Transverse colon (tissue), 4 donors: Measurements from ENCODE around the gene ASB10.

Experiments used
- CTCF ChIP-seq, 5 experiments: fragments of 200-600 bp in 3 of 5; fragments of 450-650 bp in 2 of 5; sonication (generic) in 3 of 5; IDR thresholded peaks; 1 replicate in 2 of 5; 2 replicates in 3 of 5; pipeline ENCODE4 v1.5.1; 2016 to 2017; ENCODE audit warnings: antibody characterized with exemption in 5 of 5, inconsistent platforms in 3 of 5, mild to moderate bottlenecking in 2 of 5, moderate library complexity in 1 of 5
- EP300 ChIP-seq: sonication (generic); formaldehyde crosslinking; IDR thresholded peaks from one replicate; pipeline ENCODE4 v1.6.1; 2017; ENCODE audit warnings: antibody characterized with exemption, low read depth
- POLR2A ChIP-seq: fragments of 450-650 bp; IDR thresholded peaks from one replicate; pipeline ENCODE4 v1.6.1; 2016; ENCODE audit warnings: antibody characterized with exemption, mild to moderate bottlenecking, moderate library complexity
- POLR2AphosphoS5 ChIP-seq, 3 donors: sonication (generic); formaldehyde crosslinking; IDR thresholded peaks; one replicate each; pipeline ENCODE4 v1.6.1; 2016; ENCODE audit warnings: antibody characterized with exemption in 3 of 3

- TF ChIP-seq CTCF (IDR thresholded peaks at IDR 0.05) (no peak), POLR2A (no peak), POLR2AphosphoS5 (IDR thresholded peaks at IDR 0.05) (no peak), EP300 (no peak)
These were observed 55.8 kb downstream of the ASB10 start for GRCh38 chr7:151131224-151131591.
